CD4-positive, alpha-beta T cell treated with Interleukin-10 for 1 hour (primary cell): ENCODE measurements around the gene GARIN3.

Experiments
- DNase-seq: peaks from one replicate; pipeline ENCODE4 v3.0.0-alpha.2; 2020

GARIN3 gene

DNA sequence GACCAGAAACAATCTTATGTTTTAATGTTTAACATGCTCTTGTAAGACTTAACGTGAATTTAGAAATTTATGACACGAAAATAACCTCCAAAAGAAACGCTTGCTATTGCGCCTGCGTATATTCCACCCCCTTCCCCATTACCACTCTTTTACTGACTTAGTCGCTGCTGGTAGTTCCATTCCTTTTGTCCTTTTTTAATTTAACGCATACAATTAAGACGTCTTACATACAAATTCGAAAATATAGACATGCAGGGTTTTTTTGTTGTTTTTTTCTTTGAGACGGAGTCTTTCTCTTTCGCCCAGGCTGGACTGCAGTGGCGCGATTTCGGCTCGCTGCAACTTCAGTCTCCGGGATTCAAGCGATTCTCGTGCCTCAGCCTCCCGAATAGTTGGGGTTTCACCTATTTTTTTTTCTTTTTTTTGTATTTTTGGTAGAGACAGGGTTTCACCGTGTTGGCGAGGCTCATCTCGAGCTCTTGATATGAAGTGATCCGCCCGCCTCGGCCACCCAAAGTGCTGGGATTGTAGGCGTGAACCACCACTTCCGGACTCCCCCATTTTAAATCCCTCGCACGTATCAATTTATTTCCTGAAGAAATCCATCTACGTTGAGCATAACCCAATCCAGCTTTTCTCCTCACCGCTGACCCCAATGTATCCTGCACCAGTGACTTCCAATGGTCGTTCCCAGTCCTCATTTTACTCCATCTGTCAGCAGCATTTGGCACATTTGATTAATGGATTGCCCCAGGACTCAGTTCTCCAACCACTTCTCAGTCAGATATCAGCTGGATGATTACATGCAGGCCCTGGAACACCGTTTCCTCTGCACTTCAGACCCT, 22.7 kb downstream of the GARIN3 start:
- DNase-seq = peak; percentile 59

DNA sequence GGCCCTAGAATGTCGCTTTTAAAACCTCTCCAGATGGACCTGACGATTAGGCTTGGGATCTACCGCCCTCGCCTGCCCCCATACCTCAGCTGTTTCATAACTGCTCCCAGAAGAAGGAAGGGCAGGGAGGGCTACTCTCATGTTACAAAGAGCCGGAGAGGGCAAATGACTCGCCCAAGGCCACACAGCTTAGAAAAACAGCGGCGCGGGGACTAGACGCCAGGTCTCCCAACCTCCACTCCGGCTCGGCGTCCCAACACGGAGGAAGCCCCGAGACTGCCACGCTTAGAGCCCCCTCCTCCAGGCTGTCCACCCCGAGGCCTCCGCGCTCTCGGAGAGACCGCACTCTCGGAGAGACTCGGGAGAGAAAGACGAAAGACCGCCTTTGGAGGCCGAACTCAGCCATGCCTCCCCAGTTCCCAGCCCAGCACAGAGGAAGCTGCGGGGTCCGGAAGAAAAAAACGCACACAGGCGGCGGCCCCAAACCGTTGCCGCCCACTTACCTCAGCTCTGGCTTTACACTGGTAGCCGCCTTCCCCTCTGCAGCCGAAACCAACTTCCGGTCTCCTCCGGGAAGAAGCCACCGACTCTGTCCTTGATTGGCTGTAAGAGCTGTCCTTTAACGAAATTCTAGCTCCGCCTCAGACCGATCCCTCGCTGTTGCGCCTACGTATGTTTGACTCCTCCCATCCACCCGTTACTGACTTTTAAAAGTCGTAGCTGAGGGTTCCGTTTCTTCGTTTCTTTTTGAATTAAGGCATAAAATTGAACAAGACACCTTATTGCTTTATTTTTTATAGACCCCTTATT, 23.5 kb downstream of the GARIN3 start, which contains the start of gene MED7:
MED7 (minus strand) TSS at position 549 of the 810 bp plus-strand sequence. CDS start 3,434 bp downstream, outside the sequence.
- DNase-seq = peak; percentile 98

DNA sequence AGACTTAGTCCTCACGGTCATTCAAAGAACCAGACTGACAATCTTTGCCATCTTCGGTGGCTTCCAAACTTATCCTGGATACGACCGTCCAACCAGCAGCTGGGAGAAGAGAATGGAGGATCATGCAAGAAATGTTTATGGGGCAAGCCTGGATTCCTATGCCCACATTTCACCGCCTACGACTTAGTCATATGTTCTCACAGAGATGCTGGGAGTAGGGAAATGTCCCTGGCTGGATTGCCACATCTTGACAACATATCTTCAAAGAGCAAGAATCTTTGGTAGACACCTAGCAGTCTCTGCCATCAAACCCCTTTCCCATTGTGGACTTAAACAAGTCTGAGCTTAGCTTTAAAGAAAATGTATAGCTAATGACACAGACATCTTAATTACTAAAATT, 28.4 kb downstream of the GARIN3 start:
- DNase-seq = no peak

DNA sequence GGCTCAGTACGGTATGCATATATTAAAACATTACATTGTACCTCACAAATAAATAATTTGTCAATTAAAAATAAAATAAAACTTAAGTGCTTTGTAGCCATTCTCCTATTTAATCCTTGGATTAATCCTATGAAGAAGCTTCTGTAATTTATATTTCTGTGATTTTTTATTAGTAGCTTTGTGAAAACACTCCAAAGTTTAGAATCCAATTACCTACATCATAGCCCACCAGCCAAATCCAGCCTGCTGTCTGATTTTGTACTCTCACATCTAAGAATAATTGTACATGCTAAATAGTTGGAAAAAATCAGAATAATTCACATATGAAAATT, 33.8 kb downstream of the GARIN3 start:
- no peak for DNase-seq

DNA sequence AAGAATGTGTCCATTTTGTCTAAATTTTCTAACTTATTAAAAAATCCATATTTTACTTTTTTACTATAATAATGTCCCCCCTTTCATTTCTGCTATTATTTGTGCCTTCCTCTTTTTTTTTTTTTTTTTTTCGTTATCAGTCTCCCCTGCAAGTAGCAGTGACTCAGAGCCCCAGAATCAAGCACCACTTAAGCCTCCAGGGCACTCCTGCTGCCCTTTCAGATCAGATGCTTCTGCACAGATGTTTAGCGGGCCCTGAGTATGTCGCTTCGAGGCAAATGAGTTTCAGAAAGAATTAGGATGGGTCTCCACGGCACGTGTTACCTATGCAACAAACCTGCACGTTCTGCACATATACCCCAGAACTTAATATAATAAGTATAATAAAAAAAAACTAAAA, 35.1 kb downstream of the GARIN3 start:
- DNase-seq = no peak

DNA sequence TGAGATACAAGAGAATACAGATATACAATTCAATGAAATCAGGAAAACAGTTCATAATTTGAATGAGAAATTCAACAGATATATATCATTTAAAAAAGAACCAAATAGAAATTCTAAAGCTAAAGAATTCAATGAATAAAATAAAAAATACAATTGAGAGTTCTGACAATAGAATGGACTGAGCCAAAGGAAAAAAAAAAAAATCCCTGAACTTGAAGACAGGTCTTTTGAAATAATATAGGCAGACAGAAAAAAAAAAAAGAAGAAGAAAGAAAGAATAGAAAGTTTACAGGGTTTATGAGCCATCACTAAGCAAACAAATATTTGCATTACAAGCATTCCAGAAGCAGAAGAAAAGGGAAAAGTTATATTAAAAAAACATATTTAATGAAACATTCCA, 44.4 kb downstream of the GARIN3 start:
- no peak for DNase-seq

DNA sequence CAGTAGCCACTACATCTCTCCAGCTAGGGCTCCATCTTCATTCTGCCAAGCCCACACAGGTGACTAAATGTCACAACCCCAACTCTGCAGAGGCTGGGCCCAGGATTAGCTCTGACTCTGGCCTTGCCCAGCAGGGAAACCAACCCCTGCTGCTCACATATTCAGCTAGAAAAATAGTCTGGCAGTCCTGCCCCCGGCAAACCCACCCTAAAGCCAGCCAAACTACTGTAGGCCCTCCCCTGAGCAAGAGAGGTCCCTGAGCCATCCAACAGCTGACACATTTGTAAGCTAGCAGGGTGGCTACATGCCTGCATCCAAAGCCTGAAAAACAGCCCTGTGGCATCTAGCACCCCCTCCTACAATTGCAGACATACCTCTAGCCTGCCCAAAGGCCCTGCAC, 46.0 kb downstream of the GARIN3 start:
- DNase-seq = no peak

DNA sequence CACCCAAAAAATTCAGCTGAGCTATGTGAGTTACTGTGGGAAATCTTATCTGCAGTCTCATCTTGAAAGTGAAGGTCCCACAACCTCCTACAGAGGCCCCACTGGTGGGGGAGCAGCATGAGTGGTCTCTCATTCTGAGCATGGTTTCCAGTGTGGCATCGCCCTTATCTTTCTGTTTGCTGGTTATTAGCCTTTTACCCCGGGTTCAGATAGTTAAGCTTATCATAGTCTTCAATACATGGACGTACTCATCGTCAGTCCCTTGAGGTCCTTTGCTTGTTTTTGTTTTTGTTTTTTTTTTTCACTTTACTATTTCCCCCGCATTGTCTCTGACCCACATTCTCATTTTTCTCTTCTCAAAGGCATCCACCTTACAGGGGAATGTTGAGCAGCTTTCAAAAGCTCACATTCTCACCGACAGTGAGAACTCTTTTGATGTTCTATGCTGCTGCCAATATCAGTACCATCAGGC, 49.5 kb downstream of the GARIN3 start:
- no peak for DNase-seq

DNA sequence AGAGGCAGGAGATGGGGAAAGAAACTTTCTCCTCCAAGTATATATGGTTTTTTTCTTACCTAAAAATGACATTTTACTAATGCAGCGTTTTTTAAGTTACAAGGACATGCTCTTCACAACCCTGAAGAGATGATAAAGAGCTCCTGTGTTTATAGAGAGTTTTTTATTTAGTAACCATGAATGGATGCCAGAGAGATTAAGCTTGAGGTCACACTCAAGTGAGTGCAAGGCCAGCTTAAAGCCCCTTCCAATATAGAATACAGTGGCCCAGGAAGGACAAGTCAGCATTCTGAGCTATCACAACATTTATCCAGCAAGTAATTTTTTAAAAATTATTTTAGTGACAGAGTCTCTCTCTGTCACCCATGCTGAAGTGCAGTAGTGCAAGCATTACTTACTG, 50.6 kb downstream of the GARIN3 start:
- no peak for DNase-seq

DNA sequence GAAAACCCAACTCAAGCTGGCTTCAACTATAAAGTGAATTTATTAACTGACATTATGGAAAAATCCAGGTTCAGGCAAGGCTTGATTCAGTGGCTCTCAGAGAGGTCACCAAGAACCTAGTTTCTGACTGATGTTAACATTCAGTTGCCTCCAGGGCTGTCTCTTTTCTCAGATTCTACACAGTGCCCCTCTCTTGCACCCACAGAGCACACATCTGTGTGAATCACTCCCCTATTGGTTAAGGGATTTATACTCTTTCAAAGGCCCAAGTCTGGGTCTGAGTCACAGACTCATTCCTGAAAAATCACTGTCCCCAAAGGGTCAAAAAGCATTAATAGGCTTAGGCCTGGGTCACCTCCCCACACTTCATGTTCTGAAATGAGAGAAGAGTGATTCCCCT, 51.1 kb downstream of the GARIN3 start:
- DNase-seq = no peak

DNA sequence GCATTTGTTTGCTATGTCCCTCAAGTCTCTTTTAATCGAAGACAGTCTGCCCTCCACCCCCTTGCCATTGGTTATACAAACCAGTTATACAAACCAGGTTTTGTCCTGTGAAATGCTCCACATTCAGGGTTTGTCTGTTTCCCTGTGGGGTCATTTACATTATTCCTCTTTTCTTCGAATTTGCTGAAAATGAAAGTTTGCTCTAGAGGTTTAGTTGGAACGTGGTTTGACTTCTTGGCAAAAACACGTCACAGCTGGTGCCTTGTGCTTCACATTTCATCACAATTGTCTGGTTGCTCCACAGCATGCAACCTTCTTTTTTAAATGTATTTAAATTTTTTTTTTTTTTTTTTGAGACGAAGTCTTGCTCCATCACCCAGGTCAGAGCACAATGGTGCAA, 53.1 kb downstream of the GARIN3 start:
- DNase-seq = no peak
